HCT116 (cell line): Measurements from ENCODE around the gene TFB1M.

Experiments
- CEBPB ChIP-seq: IDR thresholded peaks from 2 replicates; pipeline ENCODE4 v1.6.1; 2012; ENCODE audit warnings: low read depth
- POLR2A ChIP-seq: IDR thresholded peaks from 2 replicates; pipeline ENCODE4 v1.7.0; 2011; ENCODE audit warnings: borderline replicate concordance; ENCODE audit not compliant: insufficient read depth, insufficient read length; ENCODE audit errors: extremely low read depth
- POLR2AphosphoS5 ChIP-seq: IDR thresholded peaks from 2 replicates; pipeline ENCODE4 v1.6.1; 2011; ENCODE audit warnings: mild to moderate bottlenecking, low read depth, low read length, moderate library complexity
- RAD21 ChIP-seq: IDR thresholded peaks from 2 replicates; pipeline ENCODE4 v1.6.1; 2012; ENCODE audit warnings: low read depth, mild to moderate bottlenecking
- TCF7L2 ChIP-seq: IDR thresholded peaks from 2 replicates; pipeline ENCODE4 v1.7.0; 2011; ENCODE audit warnings: borderline replicate concordance, inconsistent platforms; ENCODE audit not compliant: insufficient read depth, insufficient read length; ENCODE audit errors: extremely low read depth
- YY1 ChIP-seq: IDR thresholded peaks from 2 replicates; pipeline ENCODE4 v1.6.1; 2011; ENCODE audit warnings: low read length, low read depth, moderate library complexity, mild to moderate bottlenecking; ENCODE audit not compliant: insufficient replicate concordance; ENCODE audit errors: extremely low read depth
- ZFX ChIP-seq: fragments of 450-650 bp; IDR thresholded peaks from 2 replicates; pipeline ENCODE4 v1.6.1; 2017
- ZNF274 ChIP-seq: fragments of 200-500 bp; sonication (Bioruptor generic); IDR thresholded peaks from 2 replicates; pipeline ENCODE4 v1.6.1; 2014; ENCODE audit warnings: mild to moderate bottlenecking, low read depth, low read length, inconsistent platforms
- TF ChIP-seq, protein P1 (sequence below), 3 experiments: fragments of 200-600 bp in 1 of 3; sonication (generic) in 1 of 3; IDR thresholded peaks in 2 of 3; conservative IDR thresholded peaks in 1 of 3; 2 replicates each; pipeline ENCODE4 v1.5.1; 2012 to 2017; ENCODE audit warnings: low read depth in 2 of 3, low read length in 2 of 3, antibody characterized with exemption in 1 of 3, borderline replicate concordance in 1 of 3, control low read depth in 1 of 3, mild to moderate bottlenecking in 1 of 3, mixed read lengths in 1 of 3, mixed run types in 1 of 3, moderate library complexity in 1 of 3; ENCODE audit not compliant: insufficient read depth in 1 of 3
- TF ChIP-seq, protein P2 (sequence below): IDR thresholded peaks from 2 replicates; pipeline ENCODE4 v1.6.1; 2012; ENCODE audit warnings: low read depth
- TF ChIP-seq, protein P3 (sequence below): IDR thresholded peaks from 2 replicates; pipeline ENCODE4 v1.6.1; 2012
- TF ChIP-seq, protein P4 (sequence below): IDR thresholded peaks from 2 replicates; pipeline ENCODE4 v1.6.1; 2012

DNA sequence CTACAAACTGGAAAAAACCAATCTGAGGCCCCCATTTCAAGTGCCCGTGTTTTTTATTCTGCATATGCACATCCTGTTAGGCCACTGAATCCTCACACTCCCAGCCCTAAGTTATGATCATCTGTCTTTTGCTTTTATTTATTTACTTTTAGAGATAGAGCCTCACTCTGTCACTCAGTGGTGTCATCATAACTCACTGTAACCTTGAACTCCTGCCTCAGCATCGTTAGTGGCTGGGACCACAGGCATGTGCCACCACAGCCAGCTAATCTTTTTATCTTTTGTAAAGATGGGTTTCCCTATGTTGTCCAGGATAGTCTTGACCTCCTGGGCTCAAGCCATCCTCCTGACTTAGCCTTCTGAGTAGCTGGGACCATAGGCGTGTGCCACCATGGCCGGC, 80.1 kb downstream of the TFB1M start:
- TF ChIP-seq, protein P1, sequence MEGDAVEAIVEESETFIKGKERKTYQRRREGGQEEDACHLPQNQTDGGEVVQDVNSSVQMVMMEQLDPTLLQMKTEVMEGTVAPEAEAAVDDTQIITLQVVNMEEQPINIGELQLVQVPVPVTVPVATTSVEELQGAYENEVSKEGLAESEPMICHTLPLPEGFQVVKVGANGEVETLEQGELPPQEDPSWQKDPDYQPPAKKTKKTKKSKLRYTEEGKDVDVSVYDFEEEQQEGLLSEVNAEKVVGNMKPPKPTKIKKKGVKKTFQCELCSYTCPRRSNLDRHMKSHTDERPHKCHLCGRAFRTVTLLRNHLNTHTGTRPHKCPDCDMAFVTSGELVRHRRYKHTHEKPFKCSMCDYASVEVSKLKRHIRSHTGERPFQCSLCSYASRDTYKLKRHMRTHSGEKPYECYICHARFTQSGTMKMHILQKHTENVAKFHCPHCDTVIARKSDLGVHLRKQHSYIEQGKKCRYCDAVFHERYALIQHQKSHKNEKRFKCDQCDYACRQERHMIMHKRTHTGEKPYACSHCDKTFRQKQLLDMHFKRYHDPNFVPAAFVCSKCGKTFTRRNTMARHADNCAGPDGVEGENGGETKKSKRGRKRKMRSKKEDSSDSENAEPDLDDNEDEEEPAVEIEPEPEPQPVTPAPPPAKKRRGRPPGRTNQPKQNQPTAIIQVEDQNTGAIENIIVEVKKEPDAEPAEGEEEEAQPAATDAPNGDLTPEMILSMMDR (IDR thresholded peaks at IDR 0.05 in 2 of 3, conservative IDR thresholded peaks at IDR 0.05 in 1 of 3; ENCODE audit: borderline replicate concordance in 1 of 3, insufficient read depth in 1 of 3, low read depth in 2 of 3, low read length in 2 of 3) = no peak
- no peak for TF ChIP-seq TCF7L2
- no peak for TF ChIP-seq ZFX
- no peak for TF ChIP-seq POLR2A
- no peak for TF ChIP-seq CEBPB
- no peak for TF ChIP-seq ZNF274
- no peak for TF ChIP-seq POLR2AphosphoS5
- TF ChIP-seq YY1 = no peak
- TF ChIP-seq RAD21 = no peak
- TF ChIP-seq, protein P2, sequence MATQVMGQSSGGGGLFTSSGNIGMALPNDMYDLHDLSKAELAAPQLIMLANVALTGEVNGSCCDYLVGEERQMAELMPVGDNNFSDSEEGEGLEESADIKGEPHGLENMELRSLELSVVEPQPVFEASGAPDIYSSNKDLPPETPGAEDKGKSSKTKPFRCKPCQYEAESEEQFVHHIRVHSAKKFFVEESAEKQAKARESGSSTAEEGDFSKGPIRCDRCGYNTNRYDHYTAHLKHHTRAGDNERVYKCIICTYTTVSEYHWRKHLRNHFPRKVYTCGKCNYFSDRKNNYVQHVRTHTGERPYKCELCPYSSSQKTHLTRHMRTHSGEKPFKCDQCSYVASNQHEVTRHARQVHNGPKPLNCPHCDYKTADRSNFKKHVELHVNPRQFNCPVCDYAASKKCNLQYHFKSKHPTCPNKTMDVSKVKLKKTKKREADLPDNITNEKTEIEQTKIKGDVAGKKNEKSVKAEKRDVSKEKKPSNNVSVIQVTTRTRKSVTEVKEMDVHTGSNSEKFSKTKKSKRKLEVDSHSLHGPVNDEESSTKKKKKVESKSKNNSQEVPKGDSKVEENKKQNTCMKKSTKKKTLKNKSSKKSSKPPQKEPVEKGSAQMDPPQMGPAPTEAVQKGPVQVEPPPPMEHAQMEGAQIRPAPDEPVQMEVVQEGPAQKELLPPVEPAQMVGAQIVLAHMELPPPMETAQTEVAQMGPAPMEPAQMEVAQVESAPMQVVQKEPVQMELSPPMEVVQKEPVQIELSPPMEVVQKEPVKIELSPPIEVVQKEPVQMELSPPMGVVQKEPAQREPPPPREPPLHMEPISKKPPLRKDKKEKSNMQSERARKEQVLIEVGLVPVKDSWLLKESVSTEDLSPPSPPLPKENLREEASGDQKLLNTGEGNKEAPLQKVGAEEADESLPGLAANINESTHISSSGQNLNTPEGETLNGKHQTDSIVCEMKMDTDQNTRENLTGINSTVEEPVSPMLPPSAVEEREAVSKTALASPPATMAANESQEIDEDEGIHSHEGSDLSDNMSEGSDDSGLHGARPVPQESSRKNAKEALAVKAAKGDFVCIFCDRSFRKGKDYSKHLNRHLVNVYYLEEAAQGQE = no peak
- TF ChIP-seq, protein P3, sequence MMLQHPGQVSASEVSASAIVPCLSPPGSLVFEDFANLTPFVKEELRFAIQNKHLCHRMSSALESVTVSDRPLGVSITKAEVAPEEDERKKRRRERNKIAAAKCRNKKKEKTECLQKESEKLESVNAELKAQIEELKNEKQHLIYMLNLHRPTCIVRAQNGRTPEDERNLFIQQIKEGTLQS = no peak
- TF ChIP-seq, protein P4, sequence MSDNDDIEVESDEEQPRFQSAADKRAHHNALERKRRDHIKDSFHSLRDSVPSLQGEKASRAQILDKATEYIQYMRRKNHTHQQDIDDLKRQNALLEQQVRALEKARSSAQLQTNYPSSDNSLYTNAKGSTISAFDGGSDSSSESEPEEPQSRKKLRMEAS = no peak
